IMR-90 (cell line): ENCODE results near the gene CRIP1.

Experiments used
- CTCF ChIP-seq: conservative IDR thresholded peaks from 2 replicates; pipeline ENCODE4 v1.5.1; 2012; ENCODE audit warnings: mild to moderate bottlenecking, low read depth, low read length, improper control_type of control experiment
- FOS ChIP-seq: fragments of 150-350 bp; IDR thresholded peaks from 2 replicates; pipeline ENCODE4 v1.6.1; 2016; ENCODE audit warnings: low read depth, low read length
- NFE2L2 ChIP-seq: fragments of 150-350 bp; IDR thresholded peaks from 2 replicates; pipeline ENCODE4 v1.6.1; 2016; ENCODE audit warnings: low read depth, mild to moderate bottlenecking, low read length

- TF ChIP-seq CTCF, result no peak
- no peak for TF ChIP-seq FOS
- TF ChIP-seq NFE2L2, result no peak
These were observed 14.7 kb upstream of the CRIP1 start for GRCh38 chr14:105471823-105472485.
